A549 (cell line): Measurements from ENCODE around the gene RPS6KA4. TPM values are rescaled to one million over a fixed set of nuclear protein-coding genes. Genes with fewer than 3 reads are reported as not detected.

ENCODE experiments used
- ATAC-seq, 2 experiments: fragments of 200-7000 bp in 1 of 2; fragments of >200 bp in 1 of 2; cut with Nextera tagmentation in 1 of 2; cut with Tn5 transposase in 1 of 2; 3 replicates each; pipeline versions ENCODE4 v1.8.0 to v1.9.1; 2018 to 2020; ENCODE audit warnings: mild to moderate bottlenecking in 1 of 2, moderate library complexity in 1 of 2
- CTCF ChIA-PET: fragments of 300-600 bp; sonication (Branson Sonifier 250); formaldehyde crosslinking; extraction: SDS; loops from one replicate; lab custom pipeline; 2021; ENCODE audit warnings: antibody characterized with exemption, inconsistent platforms; lab: Yijun Ruan, JAX
- POLR2A ChIA-PET: fragments of 350-600 bp; formaldehyde crosslinking; extraction: SDS; loops from one replicate; lab custom pipeline; 2021; ENCODE audit warnings: antibody characterized with exemption, inconsistent platforms; lab: Yijun Ruan, JAX
- DNase-seq, 2 experiments: peaks; one replicate each; pipeline versions ENCODE4 v3.0.0 to v3.0.0-alpha.2; 2011 to 2016; ENCODE audit warnings: low read depth in 1 of 2, low spot score in 1 of 2
- FAIRE-seq: peaks from 2 replicates; lab custom pipeline; 2011; peaks lifted over from hg19 to GRCh38; lab: Jason Lieb, UNC
- H3K27ac ChIP-seq, 2 experiments: fragments of >200 bp; sonication (Bioruptor Twin); formaldehyde crosslinking; 3 replicates each; pipeline ENCODE4 v1.5.1; 2016 to 2017
- H3K4me1 ChIP-seq: fragments of >200 bp; sonication (Bioruptor Twin); formaldehyde crosslinking; 3 replicates; pipeline ENCODE4 v1.6.1; 2016
- H3K4me2 ChIP-seq: fragments of >200 bp; sonication (Bioruptor Twin); formaldehyde crosslinking; 3 replicates; pipeline ENCODE4 v1.6.1; 2016
- H3K4me3 ChIP-seq: fragments of >200 bp; sonication (Bioruptor Twin); formaldehyde crosslinking; 3 replicates; pipeline ENCODE4 v1.5.1; 2016
- H3K9me3 ChIP-seq: fragments of >200 bp; sonication (Bioruptor Twin); formaldehyde crosslinking; 3 replicates; pipeline ENCODE4 v1.6.1; 2016
- CBX2 ChIP-seq: fragments of 200-600 bp; sonication (generic); IDR thresholded peaks from 2 replicates; pipeline ENCODE4 v1.6.1; 2016; ENCODE audit warnings: low read depth, mild to moderate bottlenecking, borderline replicate concordance
- CHD2 ChIP-seq: fragments of 150-350 bp; IDR thresholded peaks from 2 replicates; pipeline ENCODE4 v1.6.1; 2014; ENCODE audit warnings: low read length; ENCODE audit not compliant: partially characterized antibody
- CTCF ChIP-seq: fragments of >200 bp; sonication (Bioruptor Twin); formaldehyde crosslinking; IDR thresholded peaks from 3 replicates; pipeline ENCODE4 v1.5.1; 2016
- E2F6 ChIP-seq: IDR thresholded peaks from 2 replicates; pipeline ENCODE4 v1.6.1; 2012; ENCODE audit warnings: low read depth, borderline replicate concordance
- EHF ChIP-seq: fragments of 250-450 bp; sonication (Bioruptor Pico); IDR thresholded peaks from 2 replicates; pipeline ENCODE4 v1.5.0; 2020; ENCODE audit warnings: mild to moderate bottlenecking
- ELK1 ChIP-seq: fragments of 150-350 bp; IDR thresholded peaks from 2 replicates; pipeline ENCODE4 v1.6.1; 2014; ENCODE audit warnings: low read depth, mild to moderate bottlenecking, low read length
- EP300 ChIP-seq, 2 experiments: fragments of >200 bp; sonication (Bioruptor Twin); formaldehyde crosslinking; IDR thresholded peaks; 2 replicates in 1 of 2; 3 replicates in 1 of 2; pipeline ENCODE4 v1.6.1; 2016 to 2017
- ESRRA ChIP-seq: fragments of 150-350 bp; IDR thresholded peaks from 2 replicates; pipeline ENCODE4 v1.6.1; 2014; ENCODE audit warnings: mild to moderate bottlenecking, low read length, borderline replicate concordance
- GATA3 ChIP-seq: IDR thresholded peaks from 2 replicates; pipeline ENCODE4 v1.6.1; 2012; ENCODE audit warnings: borderline replicate concordance
- HDAC2 ChIP-seq: fragments of 200-600 bp; sonication (generic); IDR thresholded peaks from 2 replicates; pipeline ENCODE4 v1.6.1; 2016
- HES2 ChIP-seq: fragments of >200 bp; sonication (Bioruptor Twin); formaldehyde crosslinking; IDR thresholded peaks from 2 replicates; pipeline ENCODE4 v1.6.1; 2016
- HOXA7 ChIP-seq: fragments of 250-450 bp; sonication (Bioruptor Pico); IDR thresholded peaks from 2 replicates; pipeline ENCODE4 v1.5.0; 2020; ENCODE audit warnings: mild to moderate bottlenecking, moderate library complexity
- JUNB ChIP-seq: fragments of >200 bp; sonication (Bioruptor Twin); formaldehyde crosslinking; IDR thresholded peaks from 2 replicates; pipeline ENCODE4 v1.6.1; 2016
- MAFK ChIP-seq: fragments of 450-650 bp; IDR thresholded peaks from 2 replicates; pipeline ENCODE4 v1.6.1; 2014; ENCODE audit not compliant: partially characterized antibody
- MAX ChIP-seq: IDR thresholded peaks from 2 replicates; pipeline ENCODE4 v1.6.1; 2012
- MAZ ChIP-seq: fragments of 150-350 bp; IDR thresholded peaks from 2 replicates; pipeline ENCODE4 v1.6.1; 2014; ENCODE audit warnings: antibody characterized with exemption, low read depth, low read length, borderline replicate concordance
- PBX3 ChIP-seq: IDR thresholded peaks from 2 replicates; pipeline ENCODE4 v1.6.1; 2012
- PHF8 ChIP-seq: fragments of 200-600 bp; sonication (generic); IDR thresholded peaks from 2 replicates; pipeline ENCODE4 v1.6.1; 2016; ENCODE audit warnings: low read depth, mild to moderate bottlenecking, antibody characterized with exemption, moderate library complexity, borderline replicate concordance
- POLR2AphosphoS2 ChIP-seq: conservative IDR thresholded peaks from 2 replicates; pipeline ENCODE4 v1.6.1; 2012; ENCODE audit warnings: low read length, improper control_type of control experiment, inconsistent platforms
- RARB ChIP-seq: fragments of 250-450 bp; sonication (Bioruptor Pico); IDR thresholded peaks from 2 replicates; pipeline ENCODE4 v1.8.0; 2021; ENCODE audit warnings: mild to moderate bottlenecking, moderate library complexity
- RNF2 ChIP-seq: fragments of 200-600 bp; sonication (generic); IDR thresholded peaks from 2 replicates; pipeline ENCODE4 v1.6.1; 2016; ENCODE audit warnings: low read depth, mild to moderate bottlenecking, antibody characterized with exemption, moderate library complexity, borderline replicate concordance
- SREBF2 ChIP-seq: fragments of 450-650 bp; IDR thresholded peaks from 2 replicates; pipeline ENCODE4 v1.6.1; 2014; ENCODE audit warnings: mild to moderate bottlenecking, moderate library complexity
- TP53 ChIP-seq: fragments of 250-450 bp; sonication (Bioruptor Pico); IDR thresholded peaks from 2 replicates; pipeline ENCODE4 v1.5.0; 2021; ENCODE audit warnings: mild to moderate bottlenecking, moderate library complexity
- WGBS: methylation state at CpG from one replicate; pipeline ENCODE4 v1.1.6; 2017; ENCODE audit errors: missing lambda C conversion rate; 5-methylcytosine and 5-hydroxymethylcytosine counted together
- polyA plus RNA-seq, 4 experiments: library from polyadenylated mRNA; depleted of rRNA in 3 of 4; stranded (reverse); fragments of >200 nt; fragmentation: RNase III in 1 of 4; extraction: RNeasy Plus Mini Kit Qiagen cat#74134 plus additional on column Dnase treatment in 1 of 4; gene quantifications; 2 replicates in 3 of 4; 3 replicates in 1 of 4; pipeline ENCODE4 v1.2.3, GENCODE V29; 2011 to 2017

The RPS6KA4 gene
- polyA plus RNA-seq, 2 of the 4 experiments (the other 2 are of a cell fraction), result 21.4 to 35.9 TPM

GRCh38 chr11:64371201-64371600 lies 12.2 kb downstream of the RPS6KA4 start:
- 96% methylated on average over 13 of the region's 22 CpGs for WGBS
- ATAC-seq (no peak), FAIRE-seq (no peak), DNase-seq (no peak)
- POLR2A ChIA-PET, result no interaction called here
- Histone ChIP-seq H3K27ac (no peak overlapping the region), H3K4me3 (no peak overlapping the region), H3K4me2 (no peak overlapping the region), H3K9me3 (no peaks in the 10 kb centered on the region), H3K4me1 (no peaks in the 10 kb centered on the region)
- CTCF ChIA-PET, result interaction anchor here (1.2 to 2.5 kb wide), 3 partner anchors 11 to 29 kb away, joined by 3 to 10 read pairs (median 4); no protein-coding TSS in a partner anchor
- TF ChIP-seq MAZ (no peak), HDAC2 (no peak), ESRRA (no peak), JUNB (no peak), PHF8 (no peak), E2F6 (no peak), TP53 (CRISPR knock-in tag) (no peak), ELK1 (no peak), POLR2AphosphoS2 (no peak), CHD2 (no peak), CTCF (no peak), RARB (CRISPR knock-in tag) (no peak), RNF2 (no peak), EHF (no peak), HES2 (no peak), PBX3 (no peak), CBX2 (no peak), SREBF2 (no peak)

GRCh38 chr11:64372021-64372420 lies 13.1 kb downstream of the RPS6KA4 start:
- POLR2A ChIA-PET, result interaction anchor here (1.0 kb wide), 1 partner anchor 17 kb away, joined by 4 read pairs; no protein-coding TSS in a partner anchor
- no peak overlapping the region for H3K4me3 ChIP-seq
- 99% methylated on average over 6 of the region's 6 CpGs for WGBS
- ATAC-seq (no peak), DNase-seq (no peak), FAIRE-seq (no peak)
- H3K4me1 ChIP-seq, result no peaks in the 10 kb centered on the region
- TF ChIP-seq EP300 (IDR thresholded peaks at IDR 0.05) (no peak), HOXA7 (CRISPR knock-in tag) (no peak), JUNB (no peak), ELK1 (no peak), CHD2 (no peak), MAFK (no peak), GATA3 (no peak), MAX (no peak)
- H3K4me2 ChIP-seq, result no peak overlapping the region
- no peak overlapping the region for H3K27ac ChIP-seq
- CTCF ChIA-PET, result interaction anchor here (0.6 to 2.5 kb wide), 8 partner anchors 15 to 683 kb away, joined by 3 to 11 read pairs (median 4); partner anchors contain the start of genes PRDX5 and TRMT112
- no peaks in the 10 kb centered on the region for H3K9me3 ChIP-seq
